Activated CD4-positive, alpha-beta T cell treated with anti-CD3 and anti-CD28 coated beads, Interleukin-2, amount 50 U/mL, for 48 hours (primary cell): ENCODE data around the gene SPECC1L.
A peak's percentile ranks its signal among the peaks of the same experiment; 100 is the strongest.
"Not testable (repeated sequence)": the region's sequence is repeated elsewhere in the genome, so short reads cannot be mapped to it uniquely, and the experiment has no call there.

Source experiments
- DNase-seq, 2 experiments: peaks; one replicate each; pipeline ENCODE4 v3.0.0-alpha.2; 2020

The SPECC1L gene

GRCh38 chr22:24247564-24248344 is 22.9 kb upstream of the SPECC1L start:
- DNase-seq = peak; percentile 54 to 66

- DNase-seq = not testable (repeated sequence)
These were observed 22.0 kb upstream of the SPECC1L start for GRCh38 chr22:24248611-24249010.

- not testable (repeated sequence) for DNase-seq
These were observed 21.2 kb upstream of the SPECC1L start for GRCh38 chr22:24249413-24249812.

GRCh38 chr22:24251286-24251685 is 19.3 kb upstream of the SPECC1L start:
- DNase-seq = not testable (repeated sequence)

- not testable (repeated sequence) for DNase-seq
These were observed 17.5 kb upstream of the SPECC1L start for GRCh38 chr22:24253126-24253525.

GRCh38 chr22:24256136-24256535 is 14.5 kb upstream of the SPECC1L start:
- not testable (repeated sequence) for DNase-seq

GRCh38 chr22:24256736-24257135 is 13.9 kb upstream of the SPECC1L start:
- DNase-seq = not testable (repeated sequence)

- DNase-seq = peak; percentile 67 to 74
These were observed 11.2 kb upstream of the SPECC1L start for GRCh38 chr22:24259459-24259858.

GRCh38 chr22:24262185-24262749 is 8.4 kb upstream of the SPECC1L start:
- DNase-seq = not testable (repeated sequence)

GRCh38 chr22:24263479-24263878 is 7.2 kb upstream of the SPECC1L start:
- not testable (repeated sequence) for DNase-seq

GRCh38 chr22:24264329-24264896 is 6.2 kb upstream of the SPECC1L start:
- DNase-seq = not testable (repeated sequence)

GRCh38 chr22:24265734-24266133 is 4.9 kb upstream of the SPECC1L start:
- no peak for DNase-seq

- DNase-seq = not testable (repeated sequence)
These were observed 4.1 kb upstream of the SPECC1L start for GRCh38 chr22:24266495-24266894.

- no peak for DNase-seq
These were observed 789 bp downstream of the SPECC1L start for GRCh38 chr22:24271386-24271854.

- DNase-seq = not testable (repeated sequence)
These were observed 2.4 kb downstream of the SPECC1L start for GRCh38 chr22:24273031-24273430.

- not testable (repeated sequence) for DNase-seq
These were observed 3.3 kb downstream of the SPECC1L start for GRCh38 chr22:24273906-24274305.

GRCh38 chr22:24274696-24275405 is 4.2 kb downstream of the SPECC1L start:
- not testable (repeated sequence) for DNase-seq

- DNase-seq = not testable (repeated sequence)
These were observed 9.7 kb downstream of the SPECC1L start for GRCh38 chr22:24280363-24280762.

GRCh38 chr22:24282401-24282800 is 11.8 kb downstream of the SPECC1L start:
- DNase-seq = no peak

GRCh38 chr22:24284747-24285203 is 14.1 kb downstream of the SPECC1L start:
- DNase-seq = no peak

- no peak for DNase-seq
These were observed 14.6 kb downstream of the SPECC1L start for GRCh38 chr22:24285245-24285644.

- DNase-seq = not testable (repeated sequence)
These were observed 16.6 kb downstream of the SPECC1L start for GRCh38 chr22:24287212-24287611.

- not testable (repeated sequence) for DNase-seq
These were observed 17.2 kb downstream of the SPECC1L start for GRCh38 chr22:24287801-24288200.
